GM12874 (cell line): ENCODE results near the gene SLC4A5.

Source experiments
- TF ChIP-seq, protein P1 (sequence below): IDR thresholded peaks from 2 replicates; pipeline ENCODE4 v1.5.1; 2011; ENCODE audit warnings: low read depth, mild to moderate bottlenecking, control low read depth, low read length, moderate library complexity; ENCODE audit not compliant: insufficient read depth

SLC4A5 gene

GRCh38 chr2:74221091-74221490 lies 122.1 kb downstream of the SLC4A5 start:
- TF ChIP-seq, protein P1, sequence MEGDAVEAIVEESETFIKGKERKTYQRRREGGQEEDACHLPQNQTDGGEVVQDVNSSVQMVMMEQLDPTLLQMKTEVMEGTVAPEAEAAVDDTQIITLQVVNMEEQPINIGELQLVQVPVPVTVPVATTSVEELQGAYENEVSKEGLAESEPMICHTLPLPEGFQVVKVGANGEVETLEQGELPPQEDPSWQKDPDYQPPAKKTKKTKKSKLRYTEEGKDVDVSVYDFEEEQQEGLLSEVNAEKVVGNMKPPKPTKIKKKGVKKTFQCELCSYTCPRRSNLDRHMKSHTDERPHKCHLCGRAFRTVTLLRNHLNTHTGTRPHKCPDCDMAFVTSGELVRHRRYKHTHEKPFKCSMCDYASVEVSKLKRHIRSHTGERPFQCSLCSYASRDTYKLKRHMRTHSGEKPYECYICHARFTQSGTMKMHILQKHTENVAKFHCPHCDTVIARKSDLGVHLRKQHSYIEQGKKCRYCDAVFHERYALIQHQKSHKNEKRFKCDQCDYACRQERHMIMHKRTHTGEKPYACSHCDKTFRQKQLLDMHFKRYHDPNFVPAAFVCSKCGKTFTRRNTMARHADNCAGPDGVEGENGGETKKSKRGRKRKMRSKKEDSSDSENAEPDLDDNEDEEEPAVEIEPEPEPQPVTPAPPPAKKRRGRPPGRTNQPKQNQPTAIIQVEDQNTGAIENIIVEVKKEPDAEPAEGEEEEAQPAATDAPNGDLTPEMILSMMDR = no peak

DNA sequence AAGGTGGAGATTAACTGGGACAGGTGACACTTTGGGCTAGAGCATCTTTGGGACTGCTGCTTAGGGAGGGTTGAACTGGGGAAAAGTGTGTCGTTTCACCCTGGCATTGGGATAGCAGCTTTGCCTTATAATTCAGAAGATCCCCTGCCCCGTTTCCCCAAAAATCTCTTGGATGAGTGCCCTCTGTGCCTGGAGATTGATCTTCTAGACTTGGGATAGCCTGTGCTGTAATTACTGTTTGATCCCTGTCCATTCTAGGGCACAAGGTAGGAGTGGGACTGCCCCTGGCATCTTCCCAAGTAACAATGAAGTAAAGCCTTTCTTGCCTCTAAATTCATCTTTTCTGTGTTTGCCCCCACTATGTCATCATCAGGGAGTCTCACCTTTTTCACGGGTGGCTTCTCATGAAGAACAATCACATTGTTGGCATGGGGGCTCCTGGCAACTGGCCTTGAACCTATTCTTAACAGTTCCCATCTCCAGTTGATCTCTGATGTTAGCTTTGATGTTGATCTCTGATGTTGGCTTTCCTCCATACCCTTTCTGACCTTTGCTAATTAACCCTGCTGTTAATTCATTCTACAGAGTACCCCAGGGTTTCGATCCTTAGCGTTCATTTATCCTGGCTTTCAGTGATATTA lies 123.2 kb downstream of the SLC4A5 start:
- TF ChIP-seq, protein P1 = no peak

- TF ChIP-seq, protein P1 = no peak
Measured at GRCh38 chr2:74216642-74217041, 126.6 kb downstream of the SLC4A5 start.

DNA sequence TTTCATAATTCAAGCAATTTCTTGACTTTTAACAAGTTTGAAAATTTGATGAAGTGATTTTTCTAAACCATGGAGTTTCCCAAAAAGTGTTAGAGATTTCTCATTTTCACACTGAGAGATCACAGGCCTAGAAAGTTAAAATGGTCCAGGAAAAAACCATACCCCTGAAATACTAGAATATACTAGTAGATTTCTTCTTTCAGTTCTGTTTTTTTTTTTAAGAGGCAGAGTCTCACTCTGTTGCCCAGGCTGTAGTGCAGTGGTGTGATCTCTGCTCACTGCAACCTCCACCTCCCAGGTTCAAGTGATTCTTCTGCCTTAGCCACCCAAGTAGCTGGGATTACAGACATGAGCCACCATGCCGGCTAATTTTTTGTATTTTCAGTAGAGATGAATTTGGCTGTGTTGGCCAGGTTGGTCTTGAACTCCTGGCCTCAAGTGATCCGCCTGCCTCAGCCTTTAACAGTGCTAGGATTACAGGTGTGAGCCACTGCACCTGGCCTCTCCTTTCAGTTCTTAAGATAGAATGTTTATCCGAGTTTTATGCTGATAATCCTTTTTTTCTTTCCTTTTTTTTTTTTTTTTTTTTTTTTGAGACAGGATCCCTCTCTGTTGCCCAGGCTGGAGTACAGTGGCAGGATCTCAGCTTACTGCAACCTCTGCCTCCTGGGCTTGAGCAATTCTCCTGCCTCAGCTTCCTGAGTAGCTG lies 130.4 kb downstream of the SLC4A5 start:
- TF ChIP-seq, protein P1 = no peak

DNA sequence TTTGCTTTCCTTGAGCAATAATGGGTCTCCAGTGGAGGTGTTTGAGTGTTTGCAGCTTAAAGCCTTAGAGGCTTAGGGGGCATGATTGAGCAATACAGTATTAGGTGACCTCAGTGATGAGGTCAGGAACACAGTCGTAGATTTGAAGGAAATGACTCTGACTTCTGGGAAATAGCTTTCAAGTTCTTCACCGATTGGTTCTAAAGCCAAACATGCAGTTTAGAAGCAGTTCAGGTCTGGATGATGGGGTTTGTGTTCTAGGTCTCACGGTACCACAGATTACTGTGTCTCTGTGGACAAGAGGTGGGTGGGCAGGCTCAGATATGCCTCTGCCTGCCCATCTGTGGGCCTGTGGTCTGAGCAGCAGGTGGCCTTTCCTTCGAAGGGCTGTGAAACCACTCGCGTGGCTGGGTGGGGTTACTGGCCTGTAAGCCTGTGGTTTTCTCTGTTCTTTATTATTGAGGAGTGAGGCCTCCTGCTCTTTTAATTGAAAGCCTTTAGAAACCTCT lies 137.0 kb downstream of the SLC4A5 start:
- TF ChIP-seq, protein P1 = no peak

DNA sequence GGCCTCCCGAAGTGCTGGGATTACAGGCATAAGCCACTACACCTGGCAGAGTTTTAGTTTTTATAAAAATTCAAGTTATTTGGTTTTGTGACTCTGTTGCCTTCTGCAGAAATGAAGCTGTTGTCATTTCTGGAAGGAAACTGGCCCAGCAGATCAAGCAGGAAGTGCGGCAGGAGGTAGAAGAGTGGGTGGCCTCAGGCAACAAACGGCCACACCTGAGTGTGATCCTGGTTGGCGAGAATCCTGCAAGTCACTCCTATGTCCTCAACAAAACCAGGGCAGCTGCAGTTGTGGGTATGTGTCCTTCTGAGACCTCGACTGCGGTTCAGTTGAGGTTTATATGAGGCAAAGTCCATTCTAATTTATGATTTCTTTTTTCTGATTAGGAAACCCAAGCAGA lies 137.6 kb downstream of the SLC4A5 start:
- TF ChIP-seq, protein P1 = no peak

GRCh38 chr2:74205113-74205512 lies 138.1 kb downstream of the SLC4A5 start:
- TF ChIP-seq, protein P1 = no peak
